Suprapubic skin (tissue), 4 donors: ENCODE measurements around the gene COL25A1.

ENCODE experiments used
- EP300 ChIP-seq: sonication (generic); formaldehyde crosslinking; IDR thresholded peaks from one replicate; pipeline ENCODE4 v1.6.1; 2017; ENCODE audit warnings: antibody characterized with exemption
- POLR2A ChIP-seq, 2 donors: fragments of 450-650 bp; IDR thresholded peaks; one replicate each; pipeline ENCODE4 v1.6.1; 2017; ENCODE audit warnings: antibody characterized with exemption in 2 of 2, mild to moderate bottlenecking in 2 of 2, moderate library complexity in 2 of 2
- POLR2AphosphoS5 ChIP-seq, 3 donors: sonication (generic); formaldehyde crosslinking; IDR thresholded peaks; one replicate each; pipeline ENCODE4 v1.6.1; 2017; ENCODE audit warnings: antibody characterized with exemption in 3 of 3
- TF ChIP-seq, protein P1 (sequence below), 2 donors: fragments of 200-600 bp in 1 of 2; fragments of 450-650 bp in 1 of 2; sonication (generic) in 1 of 2; IDR thresholded peaks; one replicate each; pipeline ENCODE4 v1.5.1; 2016 to 2019; ENCODE audit warnings: antibody characterized with exemption in 2 of 2, mild to moderate bottlenecking in 1 of 2, moderate library complexity in 1 of 2

DNA sequence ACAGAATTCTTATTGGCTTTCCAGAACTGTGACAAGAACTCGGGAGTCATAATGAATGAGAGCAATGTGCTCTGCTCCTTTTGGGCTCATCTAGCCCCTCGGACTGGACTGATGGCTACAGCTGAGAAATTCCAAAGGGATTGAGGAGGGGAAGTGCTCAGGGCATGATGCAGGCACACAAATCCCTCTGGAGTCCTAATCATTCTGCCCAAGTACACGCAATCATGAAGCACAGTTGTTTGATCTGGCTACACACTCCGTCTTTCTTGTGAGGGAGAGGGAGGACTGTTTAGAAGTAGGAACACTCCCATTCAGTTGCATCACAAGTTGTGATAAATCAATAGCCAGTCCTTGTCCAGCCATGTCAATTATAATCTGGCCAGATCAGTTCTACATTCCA is 237.5 kb downstream of the COL25A1 start:
- no peak for TF ChIP-seq POLR2A (IDR thresholded peaks at IDR 0.05)
- TF ChIP-seq, protein P1, sequence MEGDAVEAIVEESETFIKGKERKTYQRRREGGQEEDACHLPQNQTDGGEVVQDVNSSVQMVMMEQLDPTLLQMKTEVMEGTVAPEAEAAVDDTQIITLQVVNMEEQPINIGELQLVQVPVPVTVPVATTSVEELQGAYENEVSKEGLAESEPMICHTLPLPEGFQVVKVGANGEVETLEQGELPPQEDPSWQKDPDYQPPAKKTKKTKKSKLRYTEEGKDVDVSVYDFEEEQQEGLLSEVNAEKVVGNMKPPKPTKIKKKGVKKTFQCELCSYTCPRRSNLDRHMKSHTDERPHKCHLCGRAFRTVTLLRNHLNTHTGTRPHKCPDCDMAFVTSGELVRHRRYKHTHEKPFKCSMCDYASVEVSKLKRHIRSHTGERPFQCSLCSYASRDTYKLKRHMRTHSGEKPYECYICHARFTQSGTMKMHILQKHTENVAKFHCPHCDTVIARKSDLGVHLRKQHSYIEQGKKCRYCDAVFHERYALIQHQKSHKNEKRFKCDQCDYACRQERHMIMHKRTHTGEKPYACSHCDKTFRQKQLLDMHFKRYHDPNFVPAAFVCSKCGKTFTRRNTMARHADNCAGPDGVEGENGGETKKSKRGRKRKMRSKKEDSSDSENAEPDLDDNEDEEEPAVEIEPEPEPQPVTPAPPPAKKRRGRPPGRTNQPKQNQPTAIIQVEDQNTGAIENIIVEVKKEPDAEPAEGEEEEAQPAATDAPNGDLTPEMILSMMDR (IDR thresholded peaks at IDR 0.05) = no peak
- TF ChIP-seq POLR2AphosphoS5 (IDR thresholded peaks at IDR 0.05) = no peak
- no peak for TF ChIP-seq EP300
